Fibroblast of the aortic adventitia (primary cell): Measurements from ENCODE around the gene WWC1. TPM values are rescaled to one million over a fixed set of nuclear protein-coding genes. Genes with fewer than 3 reads are reported as not detected.
A peak's percentile ranks its signal among the peaks of the same experiment; 100 is the strongest.

Experiments used
- DNase-seq: peaks from one replicate; pipeline ENCODE4 v3.0.0-alpha.2; 2010; ENCODE audit warnings: low read depth
- H3K4me3 ChIP-seq: 2 replicates; pipeline ENCODE4 v1.5.1; 2011; ENCODE audit warnings: low read depth, mild to moderate bottlenecking, control low read depth, low read length, moderate library complexity
- CTCF ChIP-seq: IDR thresholded peaks from 2 replicates; pipeline ENCODE4 v1.5.1; 2011; ENCODE audit warnings: mild to moderate bottlenecking, low read length, control low read depth, inconsistent platforms; ENCODE audit not compliant: insufficient read depth
- total RNA-seq: library from RNA; depleted of rRNA; stranded (reverse); fragments of >200 nt; gene quantifications from 2 replicates; pipeline ENCODE4 v1.2.3, GENCODE V29; 2012; ENCODE audit warnings: low replicate concordance

The WWC1 gene
- total RNA-seq, 1 donor = 0.45 TPM

GRCh38 chr5:168486136-168486879, 194.9 kb downstream of the WWC1 start, which contains the start of gene RARS1:
TSS of gene RARS1 (plus strand) at chr5:168486471. CDS start at chr5:168486499, 28 bp downstream.
- TF ChIP-seq CTCF = peak; percentile 99
- DNase-seq = peak; percentile 92
- H3K4me3 ChIP-seq = peak within 1 kb of the TSS; percentile 98

- no peak overlapping the region for H3K4me3 ChIP-seq
- DNase-seq = no peak
- TF ChIP-seq CTCF = no peak
Measured at GRCh38 chr5:168489059-168489458, 197.6 kb downstream of the WWC1 start.

GRCh38 chr5:168494057-168494555, 202.7 kb downstream of the WWC1 start:
- no peak overlapping the region for H3K4me3 ChIP-seq
- no peak for TF ChIP-seq CTCF
- no peak for DNase-seq

- no peak for DNase-seq
- TF ChIP-seq CTCF = no peak
- H3K4me3 ChIP-seq = no peak overlapping the region
Measured at GRCh38 chr5:168502563-168503237, 211.3 kb downstream of the WWC1 start.

- DNase-seq = no peak
- H3K4me3 ChIP-seq = no peak overlapping the region
- no peak for TF ChIP-seq CTCF
Measured at GRCh38 chr5:168513861-168514428, 222.5 kb downstream of the WWC1 start.

Other genes with a start within 250 kb of the WWC1 start
- gene RARS1, start 194.8 kb downstream of the WWC1 start, total RNA-seq = 109 and 165 TPM in 2 replicates
- 0.33 TPM in 1 of 2 replicates, not detected in the other for gene FBLL1, start 237.7 kb downstream of the WWC1 start, total RNA-seq